ENCODE results near the gene ANP32E. TPM values are rescaled to one million over a fixed set of nuclear protein-coding genes. Genes with fewer than 3 reads are reported as not detected.

ANP32E gene
- total RNA-seq, 3 donors from 2014 or later: 16.5 to 21.6 (median 18.6) TPM

GRCh38 chr1:150259758-150260669 is 24.1 kb upstream of the ANP32E start:
- DNase-seq (ENCODE audit: low spot score in 2 of 2): peak in 1 of 2 donors; percentile 54
- H3K27ac ChIP-seq: peak overlapping the region; percentile 54 to 66
- H3K27me3 ChIP-seq: no peaks in the 10 kb centered on the region
- H3K36me3 ChIP-seq: peaks cover 4% of the 10 kb centered on the region
- no peaks in the 10 kb centered on the region for H3K9me3 ChIP-seq
- H3K4me3 ChIP-seq: peak overlapping the region in 2 of 3 donors; percentile 24 to 40
- peaks cover 0 to 2% of the 10 kb centered on the region in 2 donors for H3K4me1 ChIP-seq
- TF ChIP-seq POLR2A (IDR thresholded peaks at IDR 0.05) (no peak), POLR2AphosphoS5 (IDR thresholded peaks at IDR 0.05) (peak in 1 of 3 donors; percentile 19)
- intact Hi-C loops (cut with DNase I; ENCODE audit: low total_unique reads): no loop called here

GRCh38 chr1:150259217-150259616 is 23.3 kb upstream of the ANP32E start:
- no peak for TF ChIP-seq POLR2A (IDR thresholded peaks at IDR 0.05)
- no peak for TF ChIP-seq POLR2AphosphoS5 (IDR thresholded peaks at IDR 0.05)
- TF ChIP-seq CTCF (IDR thresholded peaks at IDR 0.05): no peak
- Histone ChIP-seq H3K4me3 (no peak overlapping the region), H3K4me1 (peaks cover 0 to 2% of the 10 kb centered on the region in 2 donors), H3K27me3 (no peaks in the 10 kb centered on the region), H3K9me3 (no peaks in the 10 kb centered on the region), H3K27ac (no peak overlapping the region), H3K36me3 (no peaks in the 10 kb centered on the region)
- intact Hi-C loops (cut with DNase I; ENCODE audit: low total_unique reads): no loop called here
- no peak for DNase-seq (ENCODE audit: low spot score in 2 of 2)

- TF ChIP-seq POLR2AphosphoS5 (IDR thresholded peaks at IDR 0.05) (no peak), POLR2A (IDR thresholded peaks at IDR 0.05) (no peak), CTCF (IDR thresholded peaks at IDR 0.05) (no peak)
- Histone ChIP-seq H3K9me3 (no peaks in the 10 kb centered on the region), H3K4me1 (peaks cover 0 to 2% of the 10 kb centered on the region in 2 donors), H3K36me3 (no peaks in the 10 kb centered on the region), H3K27ac (peak within 1 kb of the TSS in 1 of 2 donors; percentile 78), H3K4me3 (no peak within 1 kb of the TSS), H3K27me3 (no peaks in the 10 kb centered on the region)
- intact Hi-C loops (cut with DNase I; ENCODE audit: low total_unique reads): no loop called here
- no peak for DNase-seq (ENCODE audit: low spot score in 2 of 2)
These were observed 22.0 kb upstream of the ANP32E start, which contains the start of gene CA14 for GRCh38 chr1:150257624-150258585. CA14 (plus strand) TSS chr1:150257774; CDS start chr1:150258129, 355 bp downstream.

GRCh38 chr1:150256554-150257341 is 20.8 kb upstream of the ANP32E start:
- Histone ChIP-seq H3K4me1 (peaks cover 0 to 2% of the 10 kb centered on the region in 2 donors), H3K27ac (peak overlapping the region in 1 of 2 donors; percentile 78), H3K9me3 (no peaks in the 10 kb centered on the region), H3K36me3 (no peaks in the 10 kb centered on the region), H3K27me3 (no peaks in the 10 kb centered on the region), H3K4me3 (no peak overlapping the region)
- DNase-seq (ENCODE audit: low spot score in 2 of 2): no peak
- intact Hi-C loops (cut with DNase I; ENCODE audit: low total_unique reads): no loop called here
- TF ChIP-seq POLR2AphosphoS5 (IDR thresholded peaks at IDR 0.05): no peak
- TF ChIP-seq POLR2A (IDR thresholded peaks at IDR 0.05): no peak
- TF ChIP-seq CTCF (IDR thresholded peaks at IDR 0.05): no peak

GRCh38 chr1:150256198-150256553 is 20.3 kb upstream of the ANP32E start:
- Histone ChIP-seq H3K4me1 (peaks cover 0 to 2% of the 10 kb centered on the region in 2 donors), H3K27ac (peak overlapping the region in 1 of 2 donors; percentile 78)
- intact Hi-C loops (cut with DNase I; ENCODE audit: low total_unique reads): no loop called here

More at GRCh38 chr1:150256198-150256553, 20.3 kb upstream of the ANP32E start:
- no peak for DNase-seq (ENCODE audit: low spot score in 2 of 2)
- Histone ChIP-seq H3K9me3 (no peaks in the 10 kb centered on the region), H3K27me3 (no peaks in the 10 kb centered on the region), H3K36me3 (no peaks in the 10 kb centered on the region), H3K4me3 (peak overlapping the region in 2 of 3 donors; percentile 29 to 58)
- no peak for TF ChIP-seq CTCF (IDR thresholded peaks at IDR 0.05)
- TF ChIP-seq POLR2AphosphoS5 (IDR thresholded peaks at IDR 0.05): no peak
- TF ChIP-seq POLR2A (IDR thresholded peaks at IDR 0.05): no peak
